SK-N-SH (cell line): ENCODE results near the gene MET.

ENCODE experiments used
- CHD2 ChIP-seq: fragments of 150-350 bp; IDR thresholded peaks from 2 replicates; pipeline ENCODE4 v1.6.1; 2018; ENCODE audit warnings: low read length; ENCODE audit not compliant: partially characterized antibody
- CTCF ChIP-seq: fragments of 200-600 bp; sonication (generic); IDR thresholded peaks from 2 replicates; pipeline ENCODE4 v1.6.1; 2017; ENCODE audit warnings: antibody characterized with exemption, mild to moderate bottlenecking, moderate library complexity
- JUND ChIP-seq: IDR thresholded peaks from 2 replicates; pipeline ENCODE4 v1.4.0; 2012

GRCh38 chr7:116626886-116627285, 45.1 kb upstream of the MET start:
- TF ChIP-seq JUND (no peak), CTCF (no peak), CHD2 (no peak)
